Lower leg skin (tissue), 4 donors: ENCODE measurements around the gene FZD7. TPM values are rescaled to one million over a fixed set of nuclear protein-coding genes. Genes with fewer than 3 reads are reported as not detected.

ENCODE experiments used
- DNase-seq, 2 donors: peaks; one replicate each; pipeline ENCODE4 v3.0.0-alpha.2; 2019; ENCODE audit warnings: low spot score in 2 of 2
- H3K4me3 ChIP-seq: fragments of 200-600 bp; sonication (generic); 2 replicates; pipeline ENCODE4 v1.5.1; 2017; ENCODE audit warnings: mild to moderate bottlenecking, low read depth; ENCODE audit not compliant: poor library complexity, severe bottlenecking
- POLR2A ChIP-seq, 2 donors: fragments of 450-650 bp; IDR thresholded peaks; one replicate each; pipeline ENCODE4 v1.6.1; 2016 to 2017; ENCODE audit warnings: antibody characterized with exemption in 2 of 2, mild to moderate bottlenecking in 1 of 2, moderate library complexity in 1 of 2
- WGBS, 2 donors: methylation state at CpG; one replicate each; pipeline ENCODE4 v1.1.5; 2018; 5-methylcytosine and 5-hydroxymethylcytosine counted together
- intact Hi-C: fragments of 100-400 bp; cut with DNase I; formaldehyde crosslinking; loops from one replicate; pipeline ENCODE4 v1.15.0; 2023; ENCODE audit warnings: low total_unique reads
- total RNA-seq, 4 donors: library from RNA; depleted of rRNA; stranded (reverse); fragments of >200 nt; gene quantifications; one replicate each; pipeline ENCODE4 v1.1.0, GENCODE V29; 2016
- TF ChIP-seq, protein P1 (sequence below), 3 donors: fragments of 450-650 bp; IDR thresholded peaks; one replicate each; pipeline ENCODE4 v1.5.1; 2016; ENCODE audit warnings: antibody characterized with exemption in 3 of 3, mild to moderate bottlenecking in 3 of 3, moderate library complexity in 2 of 3

FZD7 gene
- total RNA-seq, 4 donors from 2014 or later = 9.1 to 38.9 (median 22.1) TPM

GRCh38 chr2:202025816-202026215 lies 7.8 kb upstream of the FZD7 start:
- no peak for DNase-seq
- intact Hi-C loops = no loop called here
- 91 to 95% methylated on average over 5 of the region's 5 CpGs for WGBS, 2 donors
- TF ChIP-seq POLR2A (IDR thresholded peaks at IDR 0.05) = no peak
- TF ChIP-seq, protein P1, sequence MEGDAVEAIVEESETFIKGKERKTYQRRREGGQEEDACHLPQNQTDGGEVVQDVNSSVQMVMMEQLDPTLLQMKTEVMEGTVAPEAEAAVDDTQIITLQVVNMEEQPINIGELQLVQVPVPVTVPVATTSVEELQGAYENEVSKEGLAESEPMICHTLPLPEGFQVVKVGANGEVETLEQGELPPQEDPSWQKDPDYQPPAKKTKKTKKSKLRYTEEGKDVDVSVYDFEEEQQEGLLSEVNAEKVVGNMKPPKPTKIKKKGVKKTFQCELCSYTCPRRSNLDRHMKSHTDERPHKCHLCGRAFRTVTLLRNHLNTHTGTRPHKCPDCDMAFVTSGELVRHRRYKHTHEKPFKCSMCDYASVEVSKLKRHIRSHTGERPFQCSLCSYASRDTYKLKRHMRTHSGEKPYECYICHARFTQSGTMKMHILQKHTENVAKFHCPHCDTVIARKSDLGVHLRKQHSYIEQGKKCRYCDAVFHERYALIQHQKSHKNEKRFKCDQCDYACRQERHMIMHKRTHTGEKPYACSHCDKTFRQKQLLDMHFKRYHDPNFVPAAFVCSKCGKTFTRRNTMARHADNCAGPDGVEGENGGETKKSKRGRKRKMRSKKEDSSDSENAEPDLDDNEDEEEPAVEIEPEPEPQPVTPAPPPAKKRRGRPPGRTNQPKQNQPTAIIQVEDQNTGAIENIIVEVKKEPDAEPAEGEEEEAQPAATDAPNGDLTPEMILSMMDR (IDR thresholded peaks at IDR 0.05) = no peak
- H3K4me3 ChIP-seq = no peak overlapping the region

DNA sequence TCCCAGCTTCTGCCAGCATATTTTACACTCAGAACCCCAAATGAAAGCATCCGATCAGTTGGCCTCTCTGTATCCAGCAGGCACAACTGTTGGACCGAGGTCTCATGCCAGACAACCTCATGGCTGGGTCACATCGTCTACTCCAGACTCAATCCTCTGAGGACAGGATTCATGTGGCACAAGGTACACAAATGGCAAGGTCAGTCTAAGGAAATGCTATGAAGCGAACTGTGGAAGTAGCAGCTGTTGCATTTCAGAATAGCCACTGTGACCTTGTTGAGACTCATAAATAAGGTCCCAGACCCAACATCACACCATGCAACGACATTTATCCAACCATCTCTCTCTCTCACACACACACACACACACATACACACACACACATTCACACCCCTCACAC lies 7.1 kb upstream of the FZD7 start:
- no peak for DNase-seq
- intact Hi-C loops = no loop called here
- no peak for TF ChIP-seq POLR2A (IDR thresholded peaks at IDR 0.05)
- TF ChIP-seq, protein P1 (IDR thresholded peaks at IDR 0.05) = no peak
- H3K4me3 ChIP-seq = no peak overlapping the region
- WGBS, 2 donors = 91 to 94% methylated on average over 5 of the region's 5 CpGs

DNA sequence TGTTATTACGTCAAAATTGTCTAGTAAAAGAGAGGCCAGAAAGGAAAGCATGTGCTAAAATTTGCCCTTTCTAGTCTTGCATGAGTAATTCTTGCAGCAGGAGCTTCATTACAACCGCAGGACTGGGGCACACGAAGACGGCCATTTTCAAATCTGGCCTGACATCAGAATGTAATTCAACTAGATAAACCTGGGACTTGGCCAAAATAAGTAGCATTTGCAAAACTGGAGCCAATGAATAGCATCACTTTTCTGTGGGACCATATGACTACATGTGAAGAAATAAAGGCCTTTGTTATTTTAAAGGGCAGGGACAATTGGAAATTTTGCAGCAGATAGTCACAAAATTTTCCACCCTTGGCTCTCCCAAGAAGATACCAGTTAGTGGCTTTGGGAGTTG lies 3.0 kb upstream of the FZD7 start:
- DNase-seq = no peak
- H3K4me3 ChIP-seq = no peak overlapping the region
- intact Hi-C loops = no loop called here
- WGBS, 2 donors = 66 to 67% methylated on average over 4 of the region's 4 CpGs
- TF ChIP-seq POLR2A (IDR thresholded peaks at IDR 0.05) = no peak
- TF ChIP-seq, protein P1 (IDR thresholded peaks at IDR 0.05) = no peak

- H3K4me3 ChIP-seq = no peak overlapping the region
Measured at GRCh38 chr2:202031246-202031951, 2.3 kb upstream of the FZD7 start.

DNA sequence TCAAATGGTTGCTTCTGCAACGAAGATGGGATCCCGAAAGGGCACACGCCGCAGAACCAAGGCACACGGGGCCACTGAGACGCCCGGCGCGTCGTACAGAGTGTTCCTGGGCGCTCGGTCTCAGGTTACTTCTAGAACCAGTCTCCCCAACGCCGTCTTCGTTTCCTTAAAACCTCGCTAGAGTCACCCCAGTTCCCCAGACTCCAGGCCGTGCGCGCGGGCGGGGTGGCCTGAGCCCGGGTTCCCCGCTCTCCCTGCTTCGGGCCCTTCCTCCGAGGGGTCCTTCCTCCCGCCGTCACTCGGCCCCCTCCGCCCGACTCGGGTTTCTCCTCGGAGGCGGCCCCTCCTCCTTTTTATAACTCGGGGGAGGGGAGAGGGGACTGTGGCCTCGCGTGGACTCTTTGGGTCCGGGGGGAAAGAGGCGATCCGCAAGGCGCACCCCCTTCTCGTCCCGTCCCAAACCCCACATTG lies 774 bp upstream of the FZD7 start:
- peak overlapping the region; percentile 57 for H3K4me3 ChIP-seq
- DNase-seq = peak; percentile 26 to 93
- WGBS, 2 donors = 0% methylated on average over 32 to 42 of the region's 42 CpGs
- TF ChIP-seq, protein P1 (IDR thresholded peaks at IDR 0.05) = no peak
- intact Hi-C loops = no loop called here

More at GRCh38 chr2:202031246-202031951, 2.3 kb upstream of the FZD7 start:
- intact Hi-C loops = no loop called here
- DNase-seq = no peak
- TF ChIP-seq, protein P1 (IDR thresholded peaks at IDR 0.05) = no peak
- no peak for TF ChIP-seq POLR2A (IDR thresholded peaks at IDR 0.05)
- WGBS, 2 donors = 47 to 50% methylated on average over 4 of the region's 4 CpGs
